Rectal smooth muscle tissue (tissue), 1 donor: Measurements from ENCODE around the gene PDE1A.

Experiments
- H3K27ac ChIP-seq: one replicate; pipeline ENCODE4 v1.7.0; 2013; ENCODE audit warnings: low read depth, low read length, inconsistent platforms
- H3K27me3 ChIP-seq: one replicate; pipeline ENCODE4 v1.7.0; 2013; ENCODE audit warnings: low read length; ENCODE audit not compliant: control insufficient read depth, insufficient read depth
- H3K36me3 ChIP-seq: one replicate; pipeline ENCODE4 v1.7.0; 2013; ENCODE audit warnings: low read length; ENCODE audit not compliant: control insufficient read depth, insufficient read depth
- H3K4me1 ChIP-seq: one replicate; pipeline ENCODE4 v1.7.0; 2013; ENCODE audit warnings: low read length; ENCODE audit not compliant: control insufficient read depth, insufficient read depth
- H3K4me3 ChIP-seq: one replicate; pipeline ENCODE4 v1.7.0; 2013; ENCODE audit warnings: low read length
- H3K9ac ChIP-seq: one replicate; pipeline ENCODE4 v1.7.0; 2013; ENCODE audit warnings: low read length

The PDE1A gene

DNA sequence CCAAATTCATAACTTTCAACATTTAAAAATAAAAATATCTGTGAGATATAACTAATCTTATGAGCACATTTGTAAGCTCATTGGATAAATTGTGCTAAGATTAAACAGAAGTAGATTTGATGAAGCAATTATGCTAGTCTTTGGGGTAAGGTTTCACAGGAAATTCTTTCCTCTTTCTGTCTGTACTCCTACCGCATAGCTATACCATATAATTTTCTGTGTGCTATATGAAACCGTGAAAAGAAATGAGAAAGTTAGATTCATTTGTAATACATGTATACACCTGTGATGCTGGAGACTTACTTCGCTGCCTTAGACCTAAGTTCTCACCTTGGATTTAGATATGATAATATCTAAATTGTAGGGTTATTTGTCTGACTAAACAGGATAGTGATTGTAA lies 256.5 kb downstream of the PDE1A start:
- H3K36me3 ChIP-seq, result no peaks in the 10 kb centered on the region
- no peak overlapping the region for H3K27ac ChIP-seq
- H3K4me1 ChIP-seq, result no peaks in the 10 kb centered on the region
- no peaks in the 10 kb centered on the region for H3K27me3 ChIP-seq
- H3K4me3 ChIP-seq, result no peak overlapping the region
- no peak overlapping the region for H3K9ac ChIP-seq

GRCh38 chr2:182167882-182168281 lies 259.0 kb downstream of the PDE1A start:
- no peaks in the 10 kb centered on the region for H3K36me3 ChIP-seq
- H3K9ac ChIP-seq, result no peak overlapping the region
- H3K27me3 ChIP-seq, result no peaks in the 10 kb centered on the region
- H3K4me1 ChIP-seq, result no peaks in the 10 kb centered on the region
- H3K4me3 ChIP-seq, result no peak overlapping the region
- H3K27ac ChIP-seq, result no peak overlapping the region

GRCh38 chr2:182166841-182167240 lies 260.0 kb downstream of the PDE1A start:
- no peaks in the 10 kb centered on the region for H3K4me1 ChIP-seq
- no peaks in the 10 kb centered on the region for H3K36me3 ChIP-seq
- H3K4me3 ChIP-seq, result no peak overlapping the region
- H3K9ac ChIP-seq, result no peak overlapping the region
- H3K27ac ChIP-seq, result no peak overlapping the region
- H3K27me3 ChIP-seq, result no peaks in the 10 kb centered on the region

- no peak overlapping the region for H3K9ac ChIP-seq
- no peaks in the 10 kb centered on the region for H3K36me3 ChIP-seq
- no peaks in the 10 kb centered on the region for H3K27me3 ChIP-seq
- H3K4me3 ChIP-seq, result no peak overlapping the region
- no peaks in the 10 kb centered on the region for H3K4me1 ChIP-seq
- H3K27ac ChIP-seq, result no peak overlapping the region
Observed at GRCh38 chr2:182166406-182166805, 260.4 kb downstream of the PDE1A start.

DNA sequence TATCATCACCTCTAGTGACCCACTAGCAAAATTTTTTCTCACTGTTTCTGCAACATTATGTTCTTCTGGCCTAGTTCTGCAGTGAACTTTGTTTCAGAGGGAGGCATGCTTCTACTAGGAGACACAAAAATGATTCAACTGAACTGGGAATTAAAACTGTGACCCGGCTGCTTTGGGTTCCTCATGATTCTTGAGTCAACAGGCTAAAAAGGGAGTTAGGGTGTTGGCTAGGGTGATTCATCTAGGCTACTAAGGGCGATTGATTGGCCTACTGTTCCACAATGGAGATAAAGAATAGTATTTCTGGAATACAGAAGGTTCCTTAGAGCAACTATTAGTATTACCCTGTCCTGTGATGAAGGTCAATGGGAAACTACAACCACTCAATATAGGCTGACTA lies 261.6 kb downstream of the PDE1A start:
- Histone ChIP-seq H3K27me3 (no peaks in the 10 kb centered on the region), H3K9ac (no peak overlapping the region), H3K27ac (no peak overlapping the region), H3K4me3 (no peak overlapping the region), H3K36me3 (no peaks in the 10 kb centered on the region), H3K4me1 (no peaks in the 10 kb centered on the region)

DNA sequence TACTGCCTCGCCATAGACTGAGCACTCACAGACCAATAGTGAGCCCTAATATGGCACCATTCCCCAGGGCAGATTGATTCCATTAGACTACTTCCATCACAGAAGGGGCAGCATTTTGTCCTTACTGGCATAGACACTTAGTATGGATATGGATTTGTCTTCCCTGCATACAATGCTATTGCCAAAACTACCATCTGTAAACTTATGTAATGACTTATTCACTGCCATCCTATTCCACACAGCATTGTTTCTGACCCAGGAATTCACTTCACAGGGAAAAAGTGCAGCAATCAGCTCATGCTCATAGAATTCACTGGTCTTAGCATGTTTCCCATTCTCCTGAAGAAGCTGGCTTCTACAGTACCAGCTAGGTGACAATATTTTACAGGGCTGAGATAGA lies 262.1 kb downstream of the PDE1A start:
- Histone ChIP-seq H3K9ac (no peak overlapping the region), H3K4me1 (no peaks in the 10 kb centered on the region), H3K27ac (no peak overlapping the region), H3K27me3 (no peaks in the 10 kb centered on the region), H3K36me3 (no peaks in the 10 kb centered on the region), H3K4me3 (no peak overlapping the region)

DNA sequence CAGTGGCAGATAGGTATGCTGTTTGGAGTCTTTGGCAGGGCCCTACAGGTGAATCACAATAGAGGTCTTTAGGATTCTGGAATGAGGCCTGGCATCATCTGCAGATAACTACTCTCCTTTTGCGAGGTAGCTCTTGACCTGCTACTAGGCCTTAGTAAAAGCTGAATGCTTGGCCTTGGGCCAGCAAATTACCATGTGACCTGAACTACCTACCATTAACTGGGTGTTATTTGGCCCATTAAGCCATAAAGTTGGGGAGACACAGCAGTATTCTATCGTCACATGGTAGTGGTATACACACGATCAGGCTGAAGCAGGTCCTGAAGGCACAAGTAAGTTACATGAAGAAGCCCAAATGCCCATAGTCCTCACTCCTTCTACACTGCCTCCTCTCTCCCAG lies 263.0 kb downstream of the PDE1A start:
- no peak overlapping the region for H3K27ac ChIP-seq

GRCh38 chr2:182148344-182148743 lies 278.5 kb downstream of the PDE1A start:
- Histone ChIP-seq H3K4me3 (no peak overlapping the region), H3K36me3 (no peaks in the 10 kb centered on the region), H3K9ac (no peak overlapping the region), H3K4me1 (no peaks in the 10 kb centered on the region), H3K27ac (no peak overlapping the region), H3K27me3 (no peaks in the 10 kb centered on the region)

More for the DNA sequence above, 263.0 kb downstream of the PDE1A start:
- no peaks in the 10 kb centered on the region for H3K27me3 ChIP-seq
- no peak overlapping the region for H3K4me3 ChIP-seq
- H3K4me1 ChIP-seq, result no peaks in the 10 kb centered on the region
- H3K9ac ChIP-seq, result no peak overlapping the region
- H3K36me3 ChIP-seq, result no peaks in the 10 kb centered on the region

- Histone ChIP-seq H3K27ac (no peak overlapping the region), H3K4me3 (no peak overlapping the region), H3K4me1 (no peaks in the 10 kb centered on the region), H3K9ac (no peak overlapping the region), H3K36me3 (no peaks in the 10 kb centered on the region), H3K27me3 (no peaks in the 10 kb centered on the region)
Observed at GRCh38 chr2:182144776-182145165, 282.1 kb downstream of the PDE1A start.

DNA sequence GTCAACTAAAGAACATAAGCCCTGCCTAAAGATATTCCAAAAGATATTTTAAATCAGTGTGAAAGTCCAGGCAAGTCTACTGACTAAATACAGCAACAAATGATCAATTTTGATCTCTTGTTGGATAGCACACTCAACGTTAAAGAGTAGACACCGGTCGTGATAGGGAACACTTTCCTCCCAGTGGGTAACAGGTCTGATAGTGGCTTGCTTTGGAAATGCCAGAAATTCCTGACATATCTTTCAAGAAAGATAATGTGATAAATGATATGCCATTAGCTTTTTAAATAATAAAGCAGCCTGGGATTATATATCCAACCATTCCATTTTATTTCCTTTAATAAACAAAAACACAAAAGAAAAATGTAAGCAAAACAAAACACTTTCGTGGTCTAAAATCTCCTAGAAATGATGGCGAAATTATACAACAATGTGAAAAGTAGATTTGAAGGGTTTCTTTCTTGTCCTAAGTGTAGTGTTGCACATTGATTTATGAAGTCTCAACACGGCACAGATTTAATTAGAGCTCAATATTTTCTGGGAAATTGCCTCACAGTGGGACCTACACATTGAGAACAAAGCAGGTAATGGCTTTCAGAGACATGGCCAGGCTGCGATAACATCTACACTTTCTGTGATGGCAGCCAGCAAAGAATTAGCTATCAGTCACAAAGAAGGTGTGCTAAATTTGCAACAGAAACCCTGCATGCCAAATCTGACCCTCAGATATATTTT lies 282.6 kb downstream of the PDE1A start:
- no peak overlapping the region for H3K4me3 ChIP-seq
- no peaks in the 10 kb centered on the region for H3K27me3 ChIP-seq
- no peak overlapping the region for H3K27ac ChIP-seq
- H3K9ac ChIP-seq, result no peak overlapping the region
- no peaks in the 10 kb centered on the region for H3K4me1 ChIP-seq
- no peaks in the 10 kb centered on the region for H3K36me3 ChIP-seq

- no peaks in the 10 kb centered on the region for H3K36me3 ChIP-seq
- H3K4me1 ChIP-seq, result no peaks in the 10 kb centered on the region
- no peaks in the 10 kb centered on the region for H3K27me3 ChIP-seq
- no peak overlapping the region for H3K9ac ChIP-seq
- no peak overlapping the region for H3K27ac ChIP-seq
- no peak overlapping the region for H3K4me3 ChIP-seq
Observed at GRCh38 chr2:182142062-182142461, 284.8 kb downstream of the PDE1A start.

GRCh38 chr2:182134201-182134600 lies 292.6 kb downstream of the PDE1A start:
- Histone ChIP-seq H3K9ac (no peak overlapping the region), H3K4me3 (no peak overlapping the region), H3K36me3 (no peaks in the 10 kb centered on the region), H3K4me1 (no peaks in the 10 kb centered on the region), H3K27ac (no peak overlapping the region), H3K27me3 (no peaks in the 10 kb centered on the region)

GRCh38 chr2:182133195-182133891 lies 293.5 kb downstream of the PDE1A start:
- Histone ChIP-seq H3K4me3 (no peak overlapping the region), H3K4me1 (no peaks in the 10 kb centered on the region), H3K9ac (no peak overlapping the region), H3K36me3 (no peaks in the 10 kb centered on the region), H3K27me3 (no peaks in the 10 kb centered on the region), H3K27ac (no peak overlapping the region)
